ENCODE results near the gene NAPA.

The NAPA gene

GRCh38 chr19:47521473-47522180, 6.8 kb upstream of the NAPA start:
- no peak for DNase-seq

GRCh38 chr19:47520839-47521238, 6.0 kb upstream of the NAPA start:
- DNase-seq: no peak

- DNase-seq: no peak
Measured at GRCh38 chr19:47520343-47520806, 5.5 kb upstream of the NAPA start.

- DNase-seq: no peak
Measured at GRCh38 chr19:47518854-47519253, 4.0 kb upstream of the NAPA start.

GRCh38 chr19:47518139-47518538, 3.3 kb upstream of the NAPA start:
- DNase-seq: peak; percentile 60

- no peak for DNase-seq
Measured at GRCh38 chr19:47514151-47514868, 553 bp downstream of the NAPA start.

GRCh38 chr19:47512948-47513319, 1.9 kb downstream of the NAPA start:
- no peak for DNase-seq

- no peak for DNase-seq
Measured at GRCh38 chr19:47512183-47512947, 2.5 kb downstream of the NAPA start.

GRCh38 chr19:47511681-47512080, 3.2 kb downstream of the NAPA start:
- DNase-seq: no peak

GRCh38 chr19:47511128-47511517, 3.7 kb downstream of the NAPA start:
- no peak for DNase-seq

- DNase-seq: no peak
Measured at GRCh38 chr19:47510516-47511127, 4.2 kb downstream of the NAPA start.

GRCh38 chr19:47509973-47510372, 4.9 kb downstream of the NAPA start:
- no peak for DNase-seq

- no peak for DNase-seq
Measured at GRCh38 chr19:47509170-47509847, 5.6 kb downstream of the NAPA start.

- no peak for DNase-seq
Measured at GRCh38 chr19:47508721-47509120, 6.1 kb downstream of the NAPA start.

GRCh38 chr19:47507924-47508553, 6.8 kb downstream of the NAPA start:
- DNase-seq: no peak

- DNase-seq: no peak
Measured at GRCh38 chr19:47507012-47507411, 7.9 kb downstream of the NAPA start.

- no peak for DNase-seq
Measured at GRCh38 chr19:47506459-47506858, 8.4 kb downstream of the NAPA start.

- DNase-seq: no peak
Measured at GRCh38 chr19:47505506-47505905, 9.4 kb downstream of the NAPA start.

GRCh38 chr19:47503826-47504150, 11.1 kb downstream of the NAPA start:
- DNase-seq: no peak

- DNase-seq: no peak
Measured at GRCh38 chr19:47503130-47503825, 11.6 kb downstream of the NAPA start.

Measured in stimulated activated CD4-positive, alpha-beta T cell treated with anti-CD3 and anti-CD28 coated beads, Interleukin-15, amount 100 ng/mL, for 24 hours (primary cell).